GM12878 (cell line): Measurements from ENCODE around the gene CINP. TPM values are rescaled to one million over a fixed set of nuclear protein-coding genes. Genes with fewer than 3 reads are reported as not detected.

Experiments used
- ATAC-seq: fragments of 200-7000 bp; cut with Tn5 transposase; 3 replicates; pipeline ENCODE4 v1.9.1; 2020; ENCODE audit warnings: mild to moderate bottlenecking, moderate library complexity
- BruUV-seq: library from RNA; stranded (reverse); fragments of 400-500 nt; replicated peaks from 2 replicates; lab custom pipeline; 2021; lab: Mats Ljungman, UMichigan
- CTCF ChIA-PET: fragments of 300-600 bp; sonication (Branson Sonifier 250); formaldehyde crosslinking; extraction: SDS; loops from one replicate; lab custom pipeline; 2021; ENCODE audit warnings: inconsistent platforms; lab: Yijun Ruan, JAX
- POLR2A ChIA-PET: fragments of 350-600 bp; formaldehyde crosslinking; extraction: SDS; loops from one replicate; lab custom pipeline; 2021; ENCODE audit warnings: inconsistent platforms; lab: Charles Lee
- RAD21 ChIA-PET: fragments of 300-600 bp; sonication (Branson Sonifier 250); formaldehyde crosslinking; loops from one replicate; lab custom pipeline; 2023; ENCODE audit warnings: antibody characterized with exemption; ENCODE audit not compliant: unreplicated experiment; lab: Charles Lee
- SMC1A ChIA-PET: fragments of 300-600 bp; sonication (Branson Sonifier 250); formaldehyde crosslinking; loops from one replicate; lab custom pipeline; 2023; ENCODE audit not compliant: unreplicated experiment, uncharacterized antibody; lab: Charles Lee
- DNase-seq: peaks from one replicate; pipeline ENCODE4 v3.0.0-alpha.2; 2011; ENCODE audit warnings: low read depth, low spot score
- FAIRE-seq: peaks from 3 replicates; lab custom pipeline; 2011; peaks lifted over from hg19 to GRCh38; lab: Jason Lieb, UNC
- H2AFZ ChIP-seq: 2 replicates; pipeline ENCODE4 v1.6.0; 2011; ENCODE audit warnings: low read depth, low read length, control low read depth; ENCODE audit not compliant: control insufficient read depth
- H3K27ac ChIP-seq: 2 replicates; pipeline ENCODE4 v1.5.1; 2011; ENCODE audit warnings: control low read depth; ENCODE audit not compliant: control insufficient read depth, insufficient read depth
- H3K27me3 ChIP-seq, 2 experiments: replicated peaks in 1 of 2; 2 replicates each; pipeline versions ENCODE4 v1.6.0 to v1.6.1; 2011; ENCODE audit warnings: low read length in 1 of 2; ENCODE audit not compliant: control insufficient read depth in 2 of 2, insufficient read depth in 2 of 2
- H3K36me3 ChIP-seq, 2 experiments: 2 replicates each; pipeline ENCODE4 v1.5.1; 2011; ENCODE audit warnings: low read length in 1 of 2; ENCODE audit not compliant: control insufficient read depth in 2 of 2, insufficient read depth in 2 of 2
- H3K4me1 ChIP-seq: 2 replicates; pipeline ENCODE4 v1.6.1; 2011; ENCODE audit warnings: mild to moderate bottlenecking, low read length, moderate library complexity, mixed read lengths; ENCODE audit not compliant: control insufficient read depth, insufficient read depth
- H3K4me2 ChIP-seq: 2 replicates; pipeline ENCODE4 v1.6.0; 2011; ENCODE audit warnings: control low read depth; ENCODE audit not compliant: control insufficient read depth, insufficient read depth
- H3K4me3 ChIP-seq: fragments of 200-600 bp; sonication (generic); 2 replicates; pipeline ENCODE4 v1.5.1; 2016
- H3K79me2 ChIP-seq: 2 replicates; pipeline ENCODE4 v1.6.0; 2011; ENCODE audit warnings: low read length; ENCODE audit not compliant: control insufficient read depth, insufficient read depth
- H3K9ac ChIP-seq: 2 replicates; pipeline ENCODE4 v1.8.0; 2011; ENCODE audit warnings: low read length, control low read depth, mixed read lengths; ENCODE audit not compliant: control insufficient read depth, insufficient read depth
- H3K9me3 ChIP-seq: replicated peaks from 3 replicates; pipeline ENCODE4 v1.5.1; 2011; ENCODE audit warnings: mild to moderate bottlenecking, low read length; ENCODE audit not compliant: control insufficient read depth, insufficient read depth
- H4K20me1 ChIP-seq: 2 replicates; pipeline ENCODE4 v1.6.0; 2011; ENCODE audit not compliant: control insufficient read depth, insufficient read depth
- BHLHE40 ChIP-seq, 2 experiments: fragments of 450-650 bp in 1 of 2; IDR thresholded peaks; 2 replicates each; pipeline ENCODE4 v1.6.1; 2011 to 2017; ENCODE audit warnings: low read depth in 2 of 2, borderline replicate concordance in 1 of 2, improper control_type of control experiment in 1 of 2, low read length in 1 of 2, mild to moderate bottlenecking in 1 of 2
- LARP7 ChIP-seq: fragments of 450-650 bp; IDR thresholded peaks from 2 replicates; pipeline ENCODE4 v1.6.1; 2017; ENCODE audit warnings: mild to moderate bottlenecking
- MTA2 ChIP-seq: fragments of 450-650 bp; IDR thresholded peaks from 2 replicates; pipeline ENCODE4 v1.6.1; 2016; ENCODE audit warnings: low read depth, mild to moderate bottlenecking, moderate library complexity
- NRF1 ChIP-seq: conservative IDR thresholded peaks from 2 replicates; pipeline ENCODE4 v1.6.1; 2011; ENCODE audit warnings: mild to moderate bottlenecking, low read depth, low read length, improper control_type of control experiment
- POLR2AphosphoS2 ChIP-seq: IDR thresholded peaks from 2 replicates; pipeline ENCODE4 v1.6.1; 2011; ENCODE audit warnings: low read depth, mild to moderate bottlenecking, low read length, improper control_type of control experiment, moderate library complexity
- POLR2AphosphoS5 ChIP-seq: IDR thresholded peaks from 2 replicates; pipeline ENCODE4 v1.6.1; 2011; ENCODE audit warnings: mild to moderate bottlenecking, low read length, inconsistent platforms
- SRF ChIP-seq, 2 experiments: IDR thresholded peaks; 2 replicates each; pipeline ENCODE4 v1.6.1; 2011; ENCODE audit warnings: low read depth in 2 of 2, low read length in 2 of 2, mild to moderate bottlenecking in 1 of 2, moderate library complexity in 1 of 2
- WRNIP1 ChIP-seq: IDR thresholded peaks from 2 replicates; pipeline ENCODE4 v1.6.1; 2011; ENCODE audit warnings: low read depth, low read length, improper control_type of control experiment, borderline replicate concordance
- YBX1 ChIP-seq: fragments of 450-650 bp; IDR thresholded peaks from 2 replicates; pipeline ENCODE4 v1.6.1; 2016; ENCODE audit warnings: antibody characterized with exemption
- in situ Hi-C: fragments of 300-500 bp; cut with MboI; formaldehyde crosslinking; loops from 9 replicates; pipeline ENCODE4 v1.14.3; 2018; ENCODE audit warnings: mixed read lengths
- intact Hi-C: fragments of 100-400 bp; cut with micrococcal nuclease; formaldehyde crosslinking; loops from one replicate; pipeline ENCODE4 v1.14.2; 2022; ENCODE audit not compliant: unreplicated experiment
- polyA plus RNA-seq, 11 experiments: library from polyadenylated mRNA; depleted of rRNA in 4 of 11; unstranded in 6 of 11; stranded (reverse) in 5 of 11; fragments of >200 nt; fragmentation: Nextera tagmentation in 4 of 11; fragmentation: Illumina TruSeq in 1 of 11; extraction: Ambion mirVana in 4 of 11; extraction: Trizol in 1 of 11; gene quantifications; 1 replicate in 1 of 11; 2 replicates in 10 of 11; pipeline versions ENCODE4 v1.2.1 to v1.2.3, GENCODE V29; 2011 to 2016; ENCODE audit warnings: inconsistent platforms in 2 of 11, missing spikeins in 2 of 11, low read depth in 1 of 11
- total RNA-seq, 4 experiments: library from RNA; depleted of rRNA in 3 of 4; stranded (reverse); fragments of >200 nt in 3 of 4; fragmentation: Illumina TruSeq in 1 of 4; extraction: Trizol in 1 of 4; gene quantifications; 2 replicates each; pipeline versions ENCODE4 v1.2.1 to v1.2.3, GENCODE V29; 2013 to 2021
- TF ChIP-seq, protein P1 (sequence below): fragments of 450-650 bp; formaldehyde crosslinking; IDR thresholded peaks from 2 replicates; pipeline ENCODE4 v1.4.0; 2022; ENCODE audit warnings: mild to moderate bottlenecking, moderate library complexity

The CINP gene
- total and polyA plus RNA-seq, 10 of the 15 experiments (the other 5 are each of a cell fraction or from before 2014, with no cell fraction given), result 45.4 to 73.3 (median 52.9) TPM

DNA sequence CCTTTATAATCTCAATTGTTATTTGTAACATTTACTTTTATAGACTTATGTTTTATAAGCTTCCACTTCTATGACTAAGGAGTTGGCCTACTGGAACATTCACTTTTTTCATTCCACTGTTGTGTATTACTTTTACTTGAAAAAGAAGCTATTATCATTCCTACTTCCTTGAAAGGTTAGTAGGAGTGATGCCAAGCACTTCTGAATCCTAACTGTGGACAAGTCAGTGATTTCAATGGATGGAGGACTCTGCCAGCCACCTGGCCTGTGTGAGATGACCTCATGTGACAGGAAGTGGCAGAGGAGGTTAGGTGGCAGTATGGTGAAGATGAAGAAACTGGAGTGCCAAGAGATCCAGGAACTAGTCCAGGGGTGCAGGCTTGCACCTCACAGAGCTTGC, 46.0 kb upstream of the CINP start:
- no peaks in the 10 kb centered on the region for H3K79me2 ChIP-seq
- ATAC-seq, result no peak
- no peaks in the 10 kb centered on the region for H3K27me3 ChIP-seq
- H3K36me3 ChIP-seq, result no peaks in the 10 kb centered on the region
- ChIA-PET POLR2A (interaction anchor here (0.6 kb wide), 1 partner anchor 83 kb away, joined by 5 read pairs; no protein-coding TSS in a partner anchor), RAD21 (no interaction called here), SMC1A (no interaction called here), CTCF (interaction anchor here (1.3 kb wide), 1 partner anchor 30 kb away, joined by 5 read pairs; no protein-coding TSS in a partner anchor)
- no peaks in the 10 kb centered on the region for H3K9me3 ChIP-seq
- TF ChIP-seq YBX1 (no peak), WRNIP1 (no peak), NRF1 (no peak), MTA2 (no peak), LARP7 (no peak), POLR2AphosphoS5 (no peak), SRF (IDR thresholded peaks at IDR 0.05; ENCODE audit: low read depth in 2 of 2, low read length in 2 of 2) (no peak), POLR2AphosphoS2 (no peak), BHLHE40 (IDR thresholded peaks at IDR 0.05; ENCODE audit: borderline replicate concordance in 1 of 2, low read depth in 2 of 2, low read length in 1 of 2) (no peak)
- TF ChIP-seq, protein P1, sequence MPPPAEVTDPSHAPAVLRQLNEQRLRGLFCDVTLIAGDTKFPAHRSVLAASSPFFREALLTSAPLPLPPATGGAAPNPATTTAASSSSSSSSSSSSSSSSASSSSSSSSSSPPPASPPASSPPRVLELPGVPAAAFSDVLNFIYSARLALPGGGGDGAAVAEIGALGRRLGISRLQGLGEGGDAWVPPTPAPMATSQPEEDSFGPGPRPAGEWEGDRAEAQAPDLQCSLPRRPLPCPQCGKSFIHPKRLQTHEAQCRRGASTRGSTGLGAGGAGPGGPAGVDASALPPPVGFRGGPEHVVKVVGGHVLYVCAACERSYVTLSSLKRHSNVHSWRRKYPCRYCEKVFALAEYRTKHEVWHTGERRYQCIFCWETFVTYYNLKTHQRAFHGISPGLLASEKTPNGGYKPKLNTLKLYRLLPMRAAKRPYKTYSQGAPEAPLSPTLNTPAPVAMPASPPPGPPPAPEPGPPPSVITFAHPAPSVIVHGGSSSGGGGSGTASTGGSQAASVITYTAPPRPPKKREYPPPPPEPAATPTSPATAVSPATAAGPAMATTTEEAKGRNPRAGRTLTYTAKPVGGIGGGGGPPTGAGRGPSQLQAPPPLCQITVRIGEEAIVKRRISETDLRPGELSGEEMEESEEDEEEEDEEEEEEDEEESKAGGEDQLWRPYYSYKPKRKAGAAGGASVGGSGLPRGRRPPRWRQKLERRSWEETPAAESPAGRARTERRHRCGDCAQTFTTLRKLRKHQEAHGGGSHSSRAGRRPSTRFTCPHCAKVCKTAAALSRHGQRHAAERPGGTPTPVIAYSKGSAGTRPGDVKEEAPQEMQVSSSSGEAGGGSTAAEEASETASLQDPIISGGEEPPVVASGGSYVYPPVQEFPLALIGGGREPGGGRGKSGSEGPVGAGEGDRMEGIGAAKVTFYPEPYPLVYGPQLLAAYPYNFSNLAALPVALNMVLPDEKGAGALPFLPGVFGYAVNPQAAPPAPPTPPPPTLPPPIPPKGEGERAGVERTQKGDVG, result no peak
- no peak overlapping the region for H3K4me3 ChIP-seq
- H4K20me1 ChIP-seq, result no peaks in the 10 kb centered on the region
- H3K27ac ChIP-seq, result no peak overlapping the region
- H3K9ac ChIP-seq, result no peak overlapping the region
- no TSS peak for BruUV-seq
- H3K4me2 ChIP-seq, result no peak overlapping the region
- in situ Hi-C loops (no loop called here), intact Hi-C loops (no loop called here)
- FAIRE-seq, result no peak
- H2AFZ ChIP-seq, result no peak overlapping the region
- no peaks in the 10 kb centered on the region for H3K4me1 ChIP-seq
- DNase-seq, result no peak
